ENCODE measurements around the gene RELA. TPM values are rescaled to one million over a fixed set of nuclear protein-coding genes. Genes with fewer than 3 reads are reported as not detected.

RELA gene
- total RNA-seq, 4 donors from 2014 or later, result 47.3 to 78.8 (median 63.9) TPM

- peak overlapping the region; percentile 10 to 95 (median 88) for H3K27ac ChIP-seq
- H3K4me3 ChIP-seq, result peak overlapping the region in 1 of 2 donors; percentile 99
- H3K36me3 ChIP-seq, result peaks cover 0 to 44% of the 10 kb centered on the region in 2 donors
- ATAC-seq, result no peak
- TF ChIP-seq POLR2A (IDR thresholded peaks at IDR 0.05), result no peak
- TF ChIP-seq, protein P1, sequence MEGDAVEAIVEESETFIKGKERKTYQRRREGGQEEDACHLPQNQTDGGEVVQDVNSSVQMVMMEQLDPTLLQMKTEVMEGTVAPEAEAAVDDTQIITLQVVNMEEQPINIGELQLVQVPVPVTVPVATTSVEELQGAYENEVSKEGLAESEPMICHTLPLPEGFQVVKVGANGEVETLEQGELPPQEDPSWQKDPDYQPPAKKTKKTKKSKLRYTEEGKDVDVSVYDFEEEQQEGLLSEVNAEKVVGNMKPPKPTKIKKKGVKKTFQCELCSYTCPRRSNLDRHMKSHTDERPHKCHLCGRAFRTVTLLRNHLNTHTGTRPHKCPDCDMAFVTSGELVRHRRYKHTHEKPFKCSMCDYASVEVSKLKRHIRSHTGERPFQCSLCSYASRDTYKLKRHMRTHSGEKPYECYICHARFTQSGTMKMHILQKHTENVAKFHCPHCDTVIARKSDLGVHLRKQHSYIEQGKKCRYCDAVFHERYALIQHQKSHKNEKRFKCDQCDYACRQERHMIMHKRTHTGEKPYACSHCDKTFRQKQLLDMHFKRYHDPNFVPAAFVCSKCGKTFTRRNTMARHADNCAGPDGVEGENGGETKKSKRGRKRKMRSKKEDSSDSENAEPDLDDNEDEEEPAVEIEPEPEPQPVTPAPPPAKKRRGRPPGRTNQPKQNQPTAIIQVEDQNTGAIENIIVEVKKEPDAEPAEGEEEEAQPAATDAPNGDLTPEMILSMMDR (IDR thresholded peaks at IDR 0.05), result no peak
- no peaks in the 10 kb centered on the region for H3K9me3 ChIP-seq
- 10 to 27% methylated on average over 2 to 3 of the region's 10 CpGs for WGBS, 2 donors (ENCODE audit: low coverage in 1 of 2)
- no peaks in the 10 kb centered on the region for H3K27me3 ChIP-seq
- H3K4me1 ChIP-seq, result peaks cover 0 to 76% (median 56%) of the 10 kb centered on the region in 3 donors
These were observed 51.5 kb downstream of the RELA start for GRCh38 chr11:65611028-65611757.

DNA sequence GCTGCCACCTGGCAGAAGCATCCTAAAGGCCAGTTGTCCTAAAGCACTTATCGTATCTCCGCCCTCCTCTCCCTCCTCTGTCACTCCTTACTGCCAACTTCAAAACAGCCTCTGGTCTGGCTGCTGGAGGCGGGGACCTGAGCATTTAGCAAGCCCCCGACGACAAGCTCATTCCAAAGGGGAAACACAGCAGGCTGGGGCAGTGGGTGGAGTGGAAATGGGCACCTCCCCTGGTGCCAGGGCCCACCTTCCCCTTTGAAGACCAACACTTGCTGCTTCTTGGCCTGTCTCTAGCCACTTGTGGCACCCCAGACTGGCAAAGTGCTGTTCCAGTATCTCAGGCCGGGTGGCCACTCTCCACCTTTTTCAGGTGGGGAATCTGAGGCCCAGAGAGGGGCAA lies 52.3 kb downstream of the RELA start:
- H3K36me3 ChIP-seq, result peaks cover 0 to 52% of the 10 kb centered on the region in 2 donors
- peak overlapping the region in 1 of 2 donors; percentile 99 for H3K4me3 ChIP-seq
- H3K4me1 ChIP-seq, result peaks cover 0 to 78% (median 56%) of the 10 kb centered on the region in 3 donors
- no peaks in the 10 kb centered on the region for H3K9me3 ChIP-seq
- 51% methylated on average over 5 of the region's 6 CpGs; no CpG with 5 or more reads in 1 of the 2 donors for WGBS, 2 donors (ENCODE audit: low coverage in 1 of 2)
- ATAC-seq, result no peak
- TF ChIP-seq, protein P1 (IDR thresholded peaks at IDR 0.05), result no peak
- TF ChIP-seq POLR2A (IDR thresholded peaks at IDR 0.05), result no peak
- TF ChIP-seq EP300 (IDR thresholded peaks at IDR 0.05), result no peak
- no peak for TF ChIP-seq POLR2AphosphoS5 (IDR thresholded peaks at IDR 0.05)
- H3K27me3 ChIP-seq, result no peaks in the 10 kb centered on the region
- peak overlapping the region in 3 of 4 donors; percentile 83 to 95 (median 94) for H3K27ac ChIP-seq

GRCh38 chr11:65609665-65610064 lies 53.1 kb downstream of the RELA start:
- WGBS, 2 donors (ENCODE audit: low coverage in 1 of 2), result 45 to 72% methylated on average over 2 of the region's 5 CpGs
- peak overlapping the region in 3 of 4 donors; percentile 83 to 95 (median 94) for H3K27ac ChIP-seq
- no peak for ATAC-seq
- peaks cover 0 to 59% of the 10 kb centered on the region in 2 donors for H3K36me3 ChIP-seq
- H3K27me3 ChIP-seq, result no peaks in the 10 kb centered on the region
- peaks cover 0 to 78% (median 56%) of the 10 kb centered on the region in 3 donors for H3K4me1 ChIP-seq
- no peak for TF ChIP-seq POLR2AphosphoS5 (IDR thresholded peaks at IDR 0.05)
- H3K4me3 ChIP-seq, result no peak overlapping the region
- H3K9me3 ChIP-seq, result no peaks in the 10 kb centered on the region

- Histone ChIP-seq H3K9me3 (no peaks in the 10 kb centered on the region), H3K27ac (peak overlapping the region in 2 of 4 donors; percentile 83 to 95), H3K4me1 (peaks cover 0 to 78% (median 56%) of the 10 kb centered on the region in 3 donors), H3K4me3 (no peak overlapping the region), H3K27me3 (no peaks in the 10 kb centered on the region), H3K36me3 (peaks cover 0 to 64% of the 10 kb centered on the region in 2 donors)
- no peak for TF ChIP-seq POLR2A (IDR thresholded peaks at IDR 0.05)
- TF ChIP-seq POLR2AphosphoS5 (IDR thresholded peaks at IDR 0.05), result no peak
- TF ChIP-seq EP300 (IDR thresholded peaks at IDR 0.05), result no peak
- TF ChIP-seq, protein P1 (IDR thresholded peaks at IDR 0.05), result no peak
- ATAC-seq, result no peak
- 19 to 43% methylated on average over 3 of the region's 3 CpGs for WGBS, 2 donors (ENCODE audit: low coverage in 1 of 2)
These were observed 53.5 kb downstream of the RELA start for GRCh38 chr11:65609229-65609628.

GRCh38 chr11:65607614-65608426 lies 54.9 kb downstream of the RELA start:
- peak overlapping the region in 1 of 2 donors; percentile 46 for H3K4me3 ChIP-seq
- H3K4me1 ChIP-seq, result peaks cover 0 to 70% (median 51%) of the 10 kb centered on the region in 3 donors
- peaks cover 0 to 74% of the 10 kb centered on the region in 2 donors for H3K36me3 ChIP-seq
- peak overlapping the region; percentile 14 to 87 (median 84) for H3K27ac ChIP-seq
- WGBS, 2 donors (ENCODE audit: low coverage in 1 of 2), result 100% methylated on average over 5 of the region's 37 CpGs; no CpG with 5 or more reads in 1 of the 2 donors
- no peaks in the 10 kb centered on the region for H3K9me3 ChIP-seq
- TF ChIP-seq, protein P1 (IDR thresholded peaks at IDR 0.05), result peak in 1 of 4 experiments; percentile 4
- no peak for TF ChIP-seq POLR2A (IDR thresholded peaks at IDR 0.05)
- H3K27me3 ChIP-seq, result no peaks in the 10 kb centered on the region
- no peak for ATAC-seq

Measured in gastroesophageal sphincter (tissue), 4 donors.